ENCODE measurements around the gene CDH13. TPM values are rescaled to one million over a fixed set of nuclear protein-coding genes. Genes with fewer than 3 reads are reported as not detected.

CDH13 gene
- total RNA-seq, 2 donors from 2014 or later = 2.4 to 6.3 TPM

- Histone ChIP-seq H3K4me3 (no peak overlapping the region), H3K4me1 (no peaks in the 10 kb centered on the region), H3K36me3 (no peaks in the 10 kb centered on the region), H3K27ac (no peak overlapping the region), H3K9me3 (no peaks in the 10 kb centered on the region), H3K9ac (ENCODE audit: low read depth in 2 of 2, low read length in 2 of 2) (no peak overlapping the region), H3K27me3 (no peaks in the 10 kb centered on the region)
- intact Hi-C loops (cut with DNase I) = no loop called here
- TF ChIP-seq CTCF (IDR thresholded peaks at IDR 0.05) = no peak
- no peak for DNase-seq
Measured at GRCh38 chr16:82846806-82847205, 220.0 kb downstream of the CDH13 start.

GRCh38 chr16:82848013-82848412, 221.2 kb downstream of the CDH13 start:
- TF ChIP-seq CTCF (IDR thresholded peaks at IDR 0.05) = no peak

GRCh38 chr16:82852388-82853008, 225.7 kb downstream of the CDH13 start:
- no peak overlapping the region for H3K27ac ChIP-seq
- no peaks in the 10 kb centered on the region for H3K27me3 ChIP-seq
- no peaks in the 10 kb centered on the region for H3K9me3 ChIP-seq
- no peak overlapping the region for H3K4me3 ChIP-seq
- H3K9ac ChIP-seq (ENCODE audit: low read depth in 2 of 2, low read length in 2 of 2) = no peak overlapping the region
- intact Hi-C loops (cut with DNase I) = no loop called here
- no peak for TF ChIP-seq CTCF (IDR thresholded peaks at IDR 0.05)
- no peaks in the 10 kb centered on the region for H3K4me1 ChIP-seq
- no peaks in the 10 kb centered on the region for H3K36me3 ChIP-seq
- DNase-seq = no peak

More at GRCh38 chr16:82848013-82848412, 221.2 kb downstream of the CDH13 start:
- H3K4me3 ChIP-seq = no peak overlapping the region
- no peak for DNase-seq
- no peak overlapping the region for H3K9ac ChIP-seq (ENCODE audit: low read depth in 2 of 2, low read length in 2 of 2)
- H3K27ac ChIP-seq = no peak overlapping the region
- intact Hi-C loops (cut with DNase I) = no loop called here
- no peaks in the 10 kb centered on the region for H3K4me1 ChIP-seq
- no peaks in the 10 kb centered on the region for H3K27me3 ChIP-seq
- no peaks in the 10 kb centered on the region for H3K9me3 ChIP-seq
- no peaks in the 10 kb centered on the region for H3K36me3 ChIP-seq

- no peak for DNase-seq
- no peak for TF ChIP-seq CTCF (IDR thresholded peaks at IDR 0.05)
- intact Hi-C loops (cut with DNase I) = no loop called here
Measured at GRCh38 chr16:82855471-82855870, 228.7 kb downstream of the CDH13 start.

GRCh38 chr16:82857693-82858365, 231.1 kb downstream of the CDH13 start:
- no peaks in the 10 kb centered on the region for H3K4me1 ChIP-seq
- no peak for TF ChIP-seq CTCF (IDR thresholded peaks at IDR 0.05)
- H3K27ac ChIP-seq = no peak overlapping the region
- no peak for DNase-seq
- intact Hi-C loops (cut with DNase I) = no loop called here
- no peaks in the 10 kb centered on the region for H3K9me3 ChIP-seq
- H3K36me3 ChIP-seq = no peaks in the 10 kb centered on the region
- H3K9ac ChIP-seq (ENCODE audit: low read depth in 2 of 2, low read length in 2 of 2) = no peak overlapping the region
- H3K27me3 ChIP-seq = no peaks in the 10 kb centered on the region
- H3K4me3 ChIP-seq = no peak overlapping the region

More at GRCh38 chr16:82855471-82855870, 228.7 kb downstream of the CDH13 start:
- no peaks in the 10 kb centered on the region for H3K36me3 ChIP-seq
- H3K9ac ChIP-seq (ENCODE audit: low read depth in 2 of 2, low read length in 2 of 2) = no peak overlapping the region
- H3K4me3 ChIP-seq = no peak overlapping the region
- no peaks in the 10 kb centered on the region for H3K27me3 ChIP-seq
- no peaks in the 10 kb centered on the region for H3K4me1 ChIP-seq
- no peaks in the 10 kb centered on the region for H3K9me3 ChIP-seq
- H3K27ac ChIP-seq = no peak overlapping the region
